ENCODE data around the gene RAD51B.

DNA sequence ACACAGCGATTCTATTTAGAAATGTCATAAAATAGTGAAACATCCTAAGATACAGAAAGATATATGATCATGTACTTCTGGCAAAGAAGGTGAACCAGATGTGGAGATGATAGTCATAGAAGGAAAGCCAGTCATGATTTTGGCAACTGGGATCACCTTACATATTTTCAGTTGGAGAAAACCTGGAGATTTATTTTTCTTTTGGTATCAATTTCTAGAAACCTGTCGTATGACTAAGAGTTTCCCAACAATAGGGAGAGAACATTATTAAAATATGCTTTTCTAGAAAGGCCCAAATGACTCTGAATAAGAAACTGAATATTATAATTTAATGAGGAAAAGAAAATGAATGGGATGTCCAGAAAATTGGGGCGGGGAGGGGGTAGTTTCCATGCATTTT is 576.9 kb downstream of the RAD51B start:
- TF ChIP-seq, protein P1, sequence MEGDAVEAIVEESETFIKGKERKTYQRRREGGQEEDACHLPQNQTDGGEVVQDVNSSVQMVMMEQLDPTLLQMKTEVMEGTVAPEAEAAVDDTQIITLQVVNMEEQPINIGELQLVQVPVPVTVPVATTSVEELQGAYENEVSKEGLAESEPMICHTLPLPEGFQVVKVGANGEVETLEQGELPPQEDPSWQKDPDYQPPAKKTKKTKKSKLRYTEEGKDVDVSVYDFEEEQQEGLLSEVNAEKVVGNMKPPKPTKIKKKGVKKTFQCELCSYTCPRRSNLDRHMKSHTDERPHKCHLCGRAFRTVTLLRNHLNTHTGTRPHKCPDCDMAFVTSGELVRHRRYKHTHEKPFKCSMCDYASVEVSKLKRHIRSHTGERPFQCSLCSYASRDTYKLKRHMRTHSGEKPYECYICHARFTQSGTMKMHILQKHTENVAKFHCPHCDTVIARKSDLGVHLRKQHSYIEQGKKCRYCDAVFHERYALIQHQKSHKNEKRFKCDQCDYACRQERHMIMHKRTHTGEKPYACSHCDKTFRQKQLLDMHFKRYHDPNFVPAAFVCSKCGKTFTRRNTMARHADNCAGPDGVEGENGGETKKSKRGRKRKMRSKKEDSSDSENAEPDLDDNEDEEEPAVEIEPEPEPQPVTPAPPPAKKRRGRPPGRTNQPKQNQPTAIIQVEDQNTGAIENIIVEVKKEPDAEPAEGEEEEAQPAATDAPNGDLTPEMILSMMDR (IDR thresholded peaks at IDR 0.05) = no peak
- no peak for TF ChIP-seq POLR2A (IDR thresholded peaks at IDR 0.05)
- no peak for TF ChIP-seq EP300 (IDR thresholded peaks at IDR 0.05)
- TF ChIP-seq POLR2AphosphoS5 (IDR thresholded peaks at IDR 0.05) = no peak
